ENCODE data around the gene PHF10.
A peak's percentile ranks its signal among the peaks of the same experiment; 100 is the strongest.

PHF10 gene

GRCh38 chr6:169677096-169677495 is 47.2 kb downstream of the PHF10 start:
- DNase-seq (ENCODE audit: low read depth): no peak

- DNase-seq (ENCODE audit: low read depth): no peak
Measured at GRCh38 chr6:169675011-169675410, 49.3 kb downstream of the PHF10 start.

DNA sequence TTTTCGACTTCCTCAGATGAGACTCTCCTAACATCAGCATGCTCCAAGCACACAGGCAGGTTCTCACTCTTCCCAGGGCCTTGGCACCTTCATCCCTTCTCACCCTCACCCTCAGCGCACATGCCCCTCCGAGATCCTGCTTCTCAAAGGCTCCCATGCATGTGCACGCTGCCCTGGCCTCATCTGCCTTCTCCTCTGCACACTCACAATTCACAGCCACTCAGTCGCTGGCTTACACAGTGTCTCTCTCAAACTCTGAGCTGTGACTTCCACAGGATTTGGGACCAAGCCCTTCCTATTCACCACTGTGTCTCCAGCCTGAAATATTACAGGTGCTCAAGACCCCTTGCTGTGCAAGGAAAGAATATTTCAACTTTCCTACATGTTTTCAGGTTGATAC is 52.7 kb downstream of the PHF10 start:
- DNase-seq (ENCODE audit: low read depth): no peak

DNA sequence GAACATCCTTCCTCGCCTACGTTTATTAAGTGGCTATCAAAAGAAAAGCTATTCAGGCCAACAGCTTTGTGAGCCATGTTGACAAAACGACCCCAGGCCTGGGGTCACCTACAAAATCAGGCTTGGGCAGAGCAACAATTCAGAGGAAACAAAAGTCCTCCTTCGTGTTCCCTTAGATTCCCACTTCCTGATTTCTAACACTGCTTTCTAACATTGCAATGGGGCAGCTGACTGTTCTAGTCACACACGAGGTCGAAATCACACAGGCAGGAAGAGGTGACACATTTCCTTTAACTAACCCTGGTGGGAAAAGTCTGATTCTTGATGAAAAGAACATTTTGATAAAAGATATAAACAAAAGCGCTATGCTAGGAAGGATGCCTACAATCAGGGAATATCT is 54.4 kb downstream of the PHF10 start:
- DNase-seq (ENCODE audit: low read depth): no peak

GRCh38 chr6:169669147-169669546 is 55.2 kb downstream of the PHF10 start:
- DNase-seq (ENCODE audit: low read depth): no peak

DNA sequence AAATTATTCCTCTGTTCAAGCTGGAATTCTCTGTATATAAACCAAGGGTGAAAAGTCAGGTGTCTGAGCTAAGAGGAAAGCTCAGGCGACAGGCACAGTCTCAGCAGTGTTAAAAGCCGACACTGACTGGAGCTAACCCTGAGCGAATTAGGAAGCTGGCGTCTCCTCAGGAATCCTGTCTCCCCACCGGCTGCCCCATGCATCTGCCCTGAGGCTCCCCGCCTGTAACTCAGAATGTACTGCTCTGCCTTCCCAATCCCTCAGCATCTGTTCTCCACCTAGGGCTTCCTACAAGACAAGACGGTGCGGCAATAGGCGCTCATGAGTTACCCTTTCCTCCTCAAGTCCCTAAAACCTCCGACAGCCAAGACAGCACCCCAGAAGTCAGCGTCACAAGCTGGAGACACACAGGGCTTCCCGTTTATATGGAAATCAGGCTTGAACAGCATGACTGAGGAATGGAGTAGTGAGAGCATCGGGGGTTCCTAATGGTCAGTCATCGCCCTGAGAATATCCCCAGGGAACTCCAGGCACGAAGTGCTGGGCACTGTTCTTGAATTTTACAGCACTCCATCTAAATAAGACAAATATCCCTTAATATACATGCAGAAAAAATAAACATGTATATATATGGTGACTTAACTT is 56.0 kb downstream of the PHF10 start:
- no peak for DNase-seq (ENCODE audit: low read depth)

DNA sequence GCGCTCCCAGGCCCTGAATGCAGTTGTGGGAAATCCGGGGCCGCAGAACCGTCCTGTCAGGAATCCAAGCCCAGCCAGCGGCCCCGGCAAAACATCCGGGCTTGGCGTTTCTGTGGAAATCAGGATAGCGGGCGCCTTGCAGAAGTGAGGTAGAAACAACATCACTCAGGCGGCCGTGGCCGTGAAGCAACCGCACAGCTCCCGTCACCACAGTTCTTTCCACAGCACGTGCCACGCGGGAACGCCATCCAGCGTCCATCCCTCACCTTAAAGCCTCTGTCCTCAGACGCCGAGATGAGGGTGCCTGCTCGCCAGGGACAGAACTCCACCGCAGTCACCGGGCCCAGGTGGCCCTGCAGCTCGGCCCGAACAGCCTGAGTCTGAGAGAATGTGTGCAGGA is 56.6 kb downstream of the PHF10 start:
- DNase-seq (ENCODE audit: low read depth): no peak

- no peak for DNase-seq (ENCODE audit: low read depth)
Measured at GRCh38 chr6:169666441-169666840, 57.9 kb downstream of the PHF10 start.

DNA sequence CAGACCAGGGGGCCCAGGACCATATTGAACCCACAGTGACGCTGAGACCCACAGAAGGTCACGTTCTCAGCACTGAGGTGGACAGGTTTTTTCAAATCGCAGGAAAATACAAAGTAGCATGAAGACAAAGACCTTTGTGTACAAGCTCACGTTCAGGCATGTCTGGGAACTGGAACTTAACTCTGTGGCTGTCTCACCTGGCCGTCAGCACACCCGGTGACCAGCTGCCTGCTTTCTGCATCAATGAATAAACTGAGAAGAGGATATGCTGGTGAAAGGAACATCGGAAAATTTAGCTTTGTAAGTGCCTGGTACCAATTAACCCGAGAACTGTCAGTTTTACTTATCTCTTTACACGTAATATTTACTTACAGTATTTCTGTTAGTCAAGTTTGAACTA is 59.0 kb downstream of the PHF10 start:
- DNase-seq (ENCODE audit: low read depth): no peak

- DNase-seq (ENCODE audit: low read depth): no peak
Measured at GRCh38 chr6:169664227-169664626, 60.1 kb downstream of the PHF10 start.

- no peak for DNase-seq (ENCODE audit: low read depth)
Measured at GRCh38 chr6:169663468-169663867, 60.8 kb downstream of the PHF10 start.

DNA sequence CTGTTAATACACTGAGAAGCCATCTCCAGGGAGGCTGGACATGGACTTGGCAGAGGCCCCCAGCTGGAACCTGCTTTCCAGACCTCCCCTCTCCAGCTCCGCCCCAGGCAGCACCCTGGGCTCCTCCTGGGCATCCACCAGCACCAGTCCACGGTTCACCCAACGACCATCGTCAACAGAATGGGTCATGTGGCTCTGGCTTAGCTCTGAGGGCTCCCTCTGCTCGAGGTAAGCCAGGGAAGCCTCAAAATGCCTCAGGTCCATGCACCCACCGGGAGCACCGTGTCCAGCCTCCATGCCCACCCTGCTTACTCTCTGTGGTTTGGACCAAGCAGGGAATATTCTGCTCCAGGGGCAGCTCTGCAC is 62.9 kb downstream of the PHF10 start:
- no peak for DNase-seq (ENCODE audit: low read depth)

GRCh38 chr6:169660751-169661390 is 63.4 kb downstream of the PHF10 start:
- no peak for DNase-seq (ENCODE audit: low read depth)

DNA sequence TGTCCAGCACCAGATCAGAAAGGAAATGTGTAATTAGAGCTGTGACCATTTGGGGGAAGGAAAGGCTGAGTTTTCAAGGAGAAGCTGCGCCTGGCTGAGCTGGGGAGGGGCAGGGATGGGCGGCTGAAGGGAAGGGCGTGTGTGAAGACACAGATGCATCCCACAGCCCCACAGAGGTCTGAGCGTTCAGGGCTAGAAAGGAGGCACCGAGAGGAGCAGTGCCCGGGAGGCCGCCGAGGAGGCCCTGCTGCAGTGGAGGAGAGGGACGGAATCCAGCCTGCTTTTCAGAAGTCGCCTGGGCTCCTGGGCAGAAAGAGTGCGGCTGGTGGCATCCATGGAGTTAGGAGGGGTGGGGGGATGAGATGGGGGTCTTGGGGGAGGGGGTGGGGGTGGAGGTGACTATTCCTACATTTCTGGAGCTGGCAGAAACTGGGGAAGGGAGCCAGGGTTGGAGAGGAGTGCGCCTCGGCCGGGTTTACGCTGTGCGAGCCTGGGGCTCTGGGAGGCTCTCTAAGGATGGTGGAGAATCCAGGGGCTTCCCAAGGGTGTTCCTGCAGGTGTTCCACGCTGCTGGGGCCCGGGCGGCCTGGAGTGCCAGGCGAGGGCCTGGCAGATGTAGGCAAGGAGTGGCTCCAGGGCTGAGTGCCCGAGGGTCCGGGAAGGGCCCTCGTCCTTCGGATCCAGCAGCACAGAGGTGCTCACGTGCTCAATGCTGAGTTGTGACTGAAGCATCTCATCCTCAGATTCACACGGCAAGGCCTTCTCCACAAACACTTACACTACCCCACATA is 64.3 kb downstream of the PHF10 start:
- no peak for DNase-seq (ENCODE audit: low read depth)

- no peak for DNase-seq (ENCODE audit: low read depth)
Measured at GRCh38 chr6:169657284-169657610, 67.1 kb downstream of the PHF10 start.

DNA sequence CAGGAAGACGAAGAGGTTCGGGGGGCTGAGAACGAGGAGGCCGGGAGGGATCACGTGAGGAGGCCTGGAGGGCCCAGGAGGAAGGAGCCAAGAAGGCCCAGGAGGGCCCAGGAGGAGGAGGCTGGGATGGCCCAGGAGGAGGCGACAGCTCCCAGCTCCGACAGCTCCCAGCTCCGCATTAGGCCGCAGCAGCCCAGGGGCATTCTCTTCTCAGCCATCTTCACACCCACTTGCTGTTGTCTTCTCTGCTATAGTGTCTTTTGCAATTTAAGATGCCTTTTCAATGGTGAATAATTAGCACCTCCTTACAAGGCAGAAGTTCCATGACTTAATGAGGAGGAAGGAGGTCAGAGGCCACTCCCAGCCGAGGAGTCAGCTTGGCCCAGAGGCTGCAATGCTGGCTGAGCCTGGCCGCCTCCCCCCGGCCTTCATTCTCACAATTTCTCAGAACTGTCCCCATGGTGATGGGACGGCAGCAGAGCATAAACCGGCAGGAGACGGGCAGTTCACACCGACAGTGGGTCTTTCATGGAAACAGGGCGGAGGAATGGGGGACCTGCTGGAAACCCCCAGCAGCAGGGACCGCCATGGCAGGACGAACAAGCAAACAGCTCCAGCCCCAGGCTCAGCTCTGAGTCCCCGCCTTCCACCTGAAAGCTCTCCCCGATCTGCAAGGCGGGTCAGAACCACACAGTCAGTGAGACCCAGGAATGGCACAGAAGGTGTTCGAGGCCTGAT is 67.6 kb downstream of the PHF10 start:
- DNase-seq (ENCODE audit: low read depth): no peak

- peak; percentile 29 for DNase-seq (ENCODE audit: low read depth)
Measured at GRCh38 chr6:169654598-169655391, 69.5 kb downstream of the PHF10 start.

Data from HS-5 (cell line).